Tibial artery (tissue), 4 donors: ENCODE results near the gene TP63.
"Not testable (repeated sequence)": the region's sequence is repeated elsewhere in the genome, so short reads cannot be mapped to it uniquely, and the experiment has no call there.

Experiments
- DNase-seq, 2 donors: peaks; one replicate each; pipeline ENCODE4 v3.0.0-alpha.2; 2019
- H3K27ac ChIP-seq, 2 donors: fragments of 200-600 bp; sonication (generic) in 1 of 2; 1 replicate in 1 of 2; 2 replicates in 1 of 2; pipeline ENCODE4 v1.5.1; 2018 to 2019; ENCODE audit warnings: mild to moderate bottlenecking in 1 of 2
- H3K27me3 ChIP-seq, 2 donors: fragments of 200-600 bp; sonication (generic) in 1 of 2; one replicate each; pipeline versions ENCODE4 v1.5.1 to v1.6.0; 2016 to 2019
- H3K36me3 ChIP-seq, 3 donors: fragments of 200-600 bp; sonication (generic) in 2 of 3; one replicate each; pipeline ENCODE4 v1.5.1; 2016 to 2019; ENCODE audit warnings: mild to moderate bottlenecking in 2 of 3
- H3K4me1 ChIP-seq, 4 donors: fragments of 200-600 bp; sonication (generic) in 2 of 4; 1 replicate in 3 of 4; 2 replicates in 1 of 4; pipeline ENCODE4 v1.5.1; 2016 to 2019
- H3K4me3 ChIP-seq, 2 donors: fragments of 200-600 bp; sonication (generic) in 1 of 2; 1 replicate in 1 of 2; 2 replicates in 1 of 2; pipeline ENCODE4 v1.5.1; 2018 to 2019; ENCODE audit warnings: mild to moderate bottlenecking in 2 of 2
- H3K9me3 ChIP-seq, 3 donors: fragments of 200-600 bp; sonication (generic) in 1 of 3; one replicate each; pipeline ENCODE4 v1.5.1; 2016 to 2019
- CTCF ChIP-seq, 2 experiments: fragments of 200-600 bp in 1 of 2; fragments of 450-650 bp in 1 of 2; IDR thresholded peaks; one replicate each; pipeline ENCODE4 v1.5.1; 2017 to 2019; ENCODE audit warnings: antibody characterized with exemption in 2 of 2, mild to moderate bottlenecking in 1 of 2, moderate library complexity in 1 of 2
- intact Hi-C: fragments of 100-400 bp; cut with DNase I; formaldehyde crosslinking; loops from one replicate; pipeline ENCODE4 v1.15.0; 2023; ENCODE audit warnings: low total_unique reads

Gene TP63

GRCh38 chr3:189588475-189589178, 42.6 kb upstream of the TP63 start:
- no peaks in the 10 kb centered on the region for H3K9me3 ChIP-seq
- H3K4me3 ChIP-seq: no peak overlapping the region
- intact Hi-C loops: no loop called here
- H3K27me3 ChIP-seq: no peaks in the 10 kb centered on the region
- no peaks in the 10 kb centered on the region for H3K36me3 ChIP-seq
- no peak overlapping the region for H3K27ac ChIP-seq
- no peak for TF ChIP-seq CTCF (IDR thresholded peaks at IDR 0.05)
- no peaks in the 10 kb centered on the region for H3K4me1 ChIP-seq
- no peak for DNase-seq

- Histone ChIP-seq H3K36me3 (no peaks in the 10 kb centered on the region), H3K27me3 (no peaks in the 10 kb centered on the region), H3K4me1 (no peaks in the 10 kb centered on the region), H3K4me3 (no peak overlapping the region), H3K27ac (no peak overlapping the region), H3K9me3 (no peaks in the 10 kb centered on the region)
- no peak for TF ChIP-seq CTCF (IDR thresholded peaks at IDR 0.05)
- intact Hi-C loops: no loop called here
- no peak for DNase-seq
Measured at GRCh38 chr3:189589179-189589569, 42.0 kb upstream of the TP63 start.

GRCh38 chr3:189590223-189590622, 41.0 kb upstream of the TP63 start:
- Histone ChIP-seq H3K9me3 (no peaks in the 10 kb centered on the region), H3K27ac (no peak overlapping the region), H3K36me3 (no peaks in the 10 kb centered on the region), H3K4me1 (no peaks in the 10 kb centered on the region), H3K4me3 (no peak overlapping the region), H3K27me3 (no peaks in the 10 kb centered on the region)
- intact Hi-C loops: no loop called here
- no peak for TF ChIP-seq CTCF (IDR thresholded peaks at IDR 0.05)
- DNase-seq: no peak

GRCh38 chr3:189593581-189593980, 37.6 kb upstream of the TP63 start:
- no peak overlapping the region for H3K4me3 ChIP-seq
- H3K9me3 ChIP-seq: no peaks in the 10 kb centered on the region
- no peaks in the 10 kb centered on the region for H3K27me3 ChIP-seq
- intact Hi-C loops: no loop called here
- no peak overlapping the region for H3K27ac ChIP-seq
- TF ChIP-seq CTCF (IDR thresholded peaks at IDR 0.05): no peak
- H3K36me3 ChIP-seq: no peaks in the 10 kb centered on the region
- H3K4me1 ChIP-seq: no peaks in the 10 kb centered on the region
- DNase-seq: no peak

GRCh38 chr3:189596078-189596979, 34.9 kb upstream of the TP63 start:
- intact Hi-C loops, H3K4me3 ChIP-seq, H3K36me3 ChIP-seq, H3K9me3 ChIP-seq, H3K27me3 ChIP-seq, H3K27ac ChIP-seq, DNase-seq, H3K4me1 ChIP-seq: not testable (repeated sequence)

GRCh38 chr3:189597918-189598317, 33.3 kb upstream of the TP63 start:
- Histone ChIP-seq H3K27ac (no peak overlapping the region), H3K9me3 (no peaks in the 10 kb centered on the region), H3K4me1 (no peaks in the 10 kb centered on the region), H3K27me3 (no peaks in the 10 kb centered on the region), H3K36me3 (no peaks in the 10 kb centered on the region), H3K4me3 (no peak overlapping the region)
- intact Hi-C loops: no loop called here
- no peak for TF ChIP-seq CTCF (IDR thresholded peaks at IDR 0.05)
- no peak for DNase-seq
